Panc1 (cell line): Measurements from ENCODE around the gene STX2. TPM values are rescaled to one million over a fixed set of nuclear protein-coding genes. Genes with fewer than 3 reads are reported as not detected.

ENCODE experiments used
- ATAC-seq: fragments of 200-7000 bp; cut with Tn5 transposase; 2 replicates; pipeline ENCODE4 v1.9.1; 2020; ENCODE audit warnings: mild to moderate bottlenecking, moderate library complexity
- BruUV-seq: library from RNA; stranded (reverse); fragments of 400-500 nt; replicated peaks from 2 replicates; lab custom pipeline; 2021; lab: Mats Ljungman, UMichigan
- CTCF ChIA-PET: fragments of 300-600 bp; sonication (Branson Sonifier 250); formaldehyde crosslinking; loops from one replicate; lab custom pipeline; 2022; ENCODE audit warnings: antibody characterized with exemption; lab: Charles Lee
- POLR2A ChIA-PET: fragments of 300-600 bp; sonication (Branson Sonifier 250); formaldehyde crosslinking; loops from one replicate; lab custom pipeline; 2022; ENCODE audit warnings: antibody characterized with exemption; lab: Charles Lee
- DNase-seq: peaks from one replicate; pipeline ENCODE4 v3.0.0-alpha.2; 2010; ENCODE audit warnings: low read depth, low spot score
- H3K27ac ChIP-seq: 2 replicates; pipeline ENCODE4 v1.5.1; 2011; ENCODE audit warnings: mild to moderate bottlenecking, low read length, inconsistent platforms
- H3K27me3 ChIP-seq: fragments of 200-500 bp; sonication (Bioruptor generic); 2 replicates; pipeline ENCODE4 v1.6.0; 2014; ENCODE audit warnings: low read length, inconsistent platforms; ENCODE audit not compliant: control insufficient read depth, insufficient read depth
- H3K36me3 ChIP-seq: fragments of 200-500 bp; sonication (Bioruptor generic); 2 replicates; pipeline ENCODE4 v1.5.1; 2014; ENCODE audit warnings: inconsistent platforms, mild to moderate bottlenecking, low read length, moderate library complexity; ENCODE audit not compliant: control insufficient read depth, insufficient read depth
- H3K4me1 ChIP-seq: 2 replicates; pipeline ENCODE4 v1.5.1; 2011; ENCODE audit warnings: inconsistent platforms, mild to moderate bottlenecking, low read length, moderate library complexity; ENCODE audit not compliant: control insufficient read depth, insufficient read depth
- H3K4me3 ChIP-seq, 2 experiments: 2 replicates each; pipeline ENCODE4 v1.5.1; 2011 to 2012; ENCODE audit warnings: low read depth in 2 of 2, low read length in 2 of 2, mild to moderate bottlenecking in 2 of 2, inconsistent platforms in 1 of 2, moderate library complexity in 1 of 2
- H3K9me3 ChIP-seq: fragments of 200-500 bp; sonication (Bioruptor generic); 2 replicates; pipeline ENCODE4 v1.5.1; 2014; ENCODE audit warnings: low read depth, mild to moderate bottlenecking, inconsistent platforms, low read length, moderate library complexity; ENCODE audit not compliant: control insufficient read depth, insufficient read depth
- POLR2AphosphoS5 ChIP-seq: IDR thresholded peaks from 2 replicates; pipeline ENCODE4 v1.6.1; 2012; ENCODE audit warnings: mild to moderate bottlenecking, low read depth, low read length, moderate library complexity
- REST ChIP-seq, 2 experiments: IDR thresholded peaks; 2 replicates each; pipeline ENCODE4 v1.6.1; 2011 to 2012; ENCODE audit warnings: low read depth in 2 of 2, control low read depth in 1 of 2, low read length in 1 of 2, mild to moderate bottlenecking in 1 of 2, moderate library complexity in 1 of 2; ENCODE audit not compliant: insufficient read depth in 1 of 2
- SIN3A ChIP-seq: IDR thresholded peaks from 2 replicates; pipeline ENCODE4 v1.6.1; 2012; ENCODE audit warnings: low read depth, mild to moderate bottlenecking, low read length, moderate library complexity, borderline replicate concordance; ENCODE audit not compliant: insufficient read depth
- TCF7L2 ChIP-seq: IDR thresholded peaks from 2 replicates; pipeline ENCODE4 v1.6.1; 2011; ENCODE audit warnings: mild to moderate bottlenecking, low read depth, low read length, inconsistent platforms
- in situ Hi-C: cut with HindIII; loops from 2 replicates; pipeline ENCODE4 v1.10.0; 2016; ENCODE audit warnings: low sequenced_read_pairs, low pct_unique_long_range_greater_than_20kb
- intact Hi-C: fragments of 100-400 bp; cut with micrococcal nuclease; formaldehyde crosslinking; loops from one replicate; pipeline ENCODE4 v1.10.0; 2022; ENCODE audit not compliant: unreplicated experiment
- total RNA-seq: library from RNA; stranded (reverse); gene quantifications from one replicate; pipeline ENCODE4 v1.2.1, GENCODE V29; 2021; ENCODE audit not compliant: unreplicated experiment
- TF ChIP-seq, protein P1 (sequence below): fragments of 450-650 bp; IDR thresholded peaks from 2 replicates; pipeline ENCODE4 v1.5.1; 2017; ENCODE audit warnings: mild to moderate bottlenecking

Gene STX2
- total RNA-seq, 1 experiment from 2014 or later = 34.0 TPM

DNA sequence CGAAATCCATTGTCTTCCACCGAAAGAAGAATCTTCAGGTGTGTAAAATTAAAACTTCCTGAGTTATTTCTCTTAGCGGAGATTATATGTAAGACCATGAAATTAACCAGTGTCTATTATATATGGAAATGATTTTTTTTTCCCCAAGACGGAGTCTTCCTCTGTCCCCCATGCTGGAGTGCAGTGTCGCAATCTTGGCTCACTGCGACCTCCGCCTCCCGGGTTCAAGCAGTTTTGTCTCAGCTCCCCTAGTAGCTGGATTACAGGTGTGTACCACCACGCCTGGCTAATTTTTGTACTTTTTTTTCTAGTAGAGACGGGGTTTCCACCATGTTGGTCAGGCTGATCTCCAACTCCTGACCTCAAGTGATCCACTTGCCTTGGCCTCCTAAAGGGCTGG, 35.6 kb upstream of the STX2 start:
- ATAC-seq (no peak), DNase-seq (no peak)
- no peak overlapping the region for H3K27ac ChIP-seq
- H3K36me3 ChIP-seq = peaks cover 41% of the 10 kb centered on the region
- ChIA-PET POLR2A (no interaction called here), CTCF (no interaction called here)
- no peaks in the 10 kb centered on the region for H3K27me3 ChIP-seq
- intact Hi-C loops = no loop called here
- H3K9me3 ChIP-seq = no peaks in the 10 kb centered on the region
- TF ChIP-seq SIN3A = no peak
- TF ChIP-seq TCF7L2 = no peak
- TF ChIP-seq REST (IDR thresholded peaks at IDR 0.05; ENCODE audit: insufficient read depth in 1 of 2, low read depth in 2 of 2, low read length in 1 of 2) = no peak
- TF ChIP-seq, protein P1, sequence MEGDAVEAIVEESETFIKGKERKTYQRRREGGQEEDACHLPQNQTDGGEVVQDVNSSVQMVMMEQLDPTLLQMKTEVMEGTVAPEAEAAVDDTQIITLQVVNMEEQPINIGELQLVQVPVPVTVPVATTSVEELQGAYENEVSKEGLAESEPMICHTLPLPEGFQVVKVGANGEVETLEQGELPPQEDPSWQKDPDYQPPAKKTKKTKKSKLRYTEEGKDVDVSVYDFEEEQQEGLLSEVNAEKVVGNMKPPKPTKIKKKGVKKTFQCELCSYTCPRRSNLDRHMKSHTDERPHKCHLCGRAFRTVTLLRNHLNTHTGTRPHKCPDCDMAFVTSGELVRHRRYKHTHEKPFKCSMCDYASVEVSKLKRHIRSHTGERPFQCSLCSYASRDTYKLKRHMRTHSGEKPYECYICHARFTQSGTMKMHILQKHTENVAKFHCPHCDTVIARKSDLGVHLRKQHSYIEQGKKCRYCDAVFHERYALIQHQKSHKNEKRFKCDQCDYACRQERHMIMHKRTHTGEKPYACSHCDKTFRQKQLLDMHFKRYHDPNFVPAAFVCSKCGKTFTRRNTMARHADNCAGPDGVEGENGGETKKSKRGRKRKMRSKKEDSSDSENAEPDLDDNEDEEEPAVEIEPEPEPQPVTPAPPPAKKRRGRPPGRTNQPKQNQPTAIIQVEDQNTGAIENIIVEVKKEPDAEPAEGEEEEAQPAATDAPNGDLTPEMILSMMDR = no peak
- TF ChIP-seq POLR2AphosphoS5 = no peak
- no peak overlapping the region for H3K4me3 ChIP-seq
- BruUV-seq = no TSS peak
- in situ Hi-C loops = no loop called here
- H3K4me1 ChIP-seq = peaks cover 43% of the 10 kb centered on the region

GRCh38 chr12:130873825-130874224, 34.8 kb upstream of the STX2 start:
- Histone ChIP-seq H3K27ac (peak overlapping the region; percentile 96), H3K9me3 (no peaks in the 10 kb centered on the region), H3K4me3 (peak overlapping the region; percentile 86 to 94), H3K4me1 (peaks cover 43% of the 10 kb centered on the region), H3K27me3 (no peaks in the 10 kb centered on the region), H3K36me3 (peaks cover 41% of the 10 kb centered on the region)
- intact Hi-C loops = no loop called here
- BruUV-seq = no TSS peak
- DNase-seq (no peak), ATAC-seq (no peak)
- POLR2A ChIA-PET = no interaction called here
- CTCF ChIA-PET = no interaction called here
- in situ Hi-C loops = no loop called here
- TF ChIP-seq SIN3A = no peak
- TF ChIP-seq POLR2AphosphoS5 = no peak
- TF ChIP-seq, protein P1 = no peak
- TF ChIP-seq TCF7L2 = no peak
- no peak for TF ChIP-seq REST (IDR thresholded peaks at IDR 0.05; ENCODE audit: insufficient read depth in 1 of 2, low read depth in 2 of 2, low read length in 1 of 2)
